Measurements from ENCODE around the gene PTGIS.

DNA sequence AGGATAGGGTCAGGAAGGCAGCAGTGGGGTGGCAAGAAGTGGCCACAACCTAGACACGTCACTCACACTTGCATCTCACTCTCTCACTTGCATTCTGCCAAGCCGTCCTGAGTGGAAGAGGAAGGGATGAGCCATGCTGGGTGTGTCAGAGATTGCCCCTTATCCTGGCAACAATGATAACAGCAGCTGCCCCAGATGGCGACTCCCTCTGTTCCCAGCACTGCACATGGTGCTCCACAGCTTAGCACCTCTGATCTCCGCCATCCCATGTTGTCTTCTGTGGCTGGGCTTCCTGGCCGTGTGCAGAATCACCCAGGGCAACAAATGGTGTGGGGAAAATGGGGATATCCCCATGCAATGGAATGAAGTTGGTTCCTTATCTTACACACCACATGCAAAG, 96.5 kb downstream of the PTGIS start:
- TF ChIP-seq POLR2AphosphoS5 (IDR thresholded peaks at IDR 0.05) (no peak), POLR2A (IDR thresholded peaks at IDR 0.05) (no peak)
